HCT116 (cell line): ENCODE data around the gene MTIF3.
A peak's percentile ranks its signal among the peaks of the same experiment; 100 is the strongest.

ENCODE experiments used
- CTCF ChIP-seq, 3 experiments: fragments of 200-600 bp in 1 of 3; sonication (generic) in 1 of 3; IDR thresholded peaks in 2 of 3; conservative IDR thresholded peaks in 1 of 3; 2 replicates each; pipeline ENCODE4 v1.5.1; 2012 to 2017; ENCODE audit warnings: low read depth in 2 of 3, low read length in 2 of 3, antibody characterized with exemption in 1 of 3, borderline replicate concordance in 1 of 3, control low read depth in 1 of 3, mild to moderate bottlenecking in 1 of 3, mixed read lengths in 1 of 3, mixed run types in 1 of 3, moderate library complexity in 1 of 3; ENCODE audit not compliant: insufficient read depth in 1 of 3
- EZH2 ChIP-seq: fragments of 200-600 bp; sonication (generic); IDR thresholded peaks from 2 replicates; pipeline ENCODE4 v1.6.1; 2017; ENCODE audit warnings: antibody characterized with exemption, mixed run types
- MAX ChIP-seq: IDR thresholded peaks from 2 replicates; pipeline ENCODE4 v1.6.1; 2012
- POLR2AphosphoS5 ChIP-seq: IDR thresholded peaks from 2 replicates; pipeline ENCODE4 v1.6.1; 2011; ENCODE audit warnings: mild to moderate bottlenecking, low read depth, low read length, moderate library complexity
- RAD21 ChIP-seq: IDR thresholded peaks from 2 replicates; pipeline ENCODE4 v1.6.1; 2012; ENCODE audit warnings: low read depth, mild to moderate bottlenecking
- REST ChIP-seq: IDR thresholded peaks from 2 replicates; pipeline ENCODE4 v1.6.1; 2012; ENCODE audit warnings: low read depth
- TCF7L2 ChIP-seq: IDR thresholded peaks from 2 replicates; pipeline ENCODE4 v1.7.0; 2011; ENCODE audit warnings: borderline replicate concordance, inconsistent platforms; ENCODE audit not compliant: insufficient read depth, insufficient read length; ENCODE audit errors: extremely low read depth
- YY1 ChIP-seq: IDR thresholded peaks from 2 replicates; pipeline ENCODE4 v1.6.1; 2011; ENCODE audit warnings: low read length, low read depth, moderate library complexity, mild to moderate bottlenecking; ENCODE audit not compliant: insufficient replicate concordance; ENCODE audit errors: extremely low read depth
- ZNF274 ChIP-seq: fragments of 200-500 bp; sonication (Bioruptor generic); IDR thresholded peaks from 2 replicates; pipeline ENCODE4 v1.6.1; 2014; ENCODE audit warnings: mild to moderate bottlenecking, low read depth, low read length, inconsistent platforms

GRCh38 chr13:27425158-27425917, 25.0 kb downstream of the MTIF3 start:
- TF ChIP-seq REST = no peak
- no peak for TF ChIP-seq CTCF (IDR thresholded peaks at IDR 0.05 in 2 of 3, conservative IDR thresholded peaks at IDR 0.05 in 1 of 3; ENCODE audit: borderline replicate concordance in 1 of 3, insufficient read depth in 1 of 3, low read depth in 2 of 3, low read length in 2 of 3)
- peak; percentile 63 for TF ChIP-seq POLR2AphosphoS5
- no peak for TF ChIP-seq YY1
- no peak for TF ChIP-seq MAX
- no peak for TF ChIP-seq TCF7L2
- no peak for TF ChIP-seq ZNF274
- no peak for TF ChIP-seq RAD21
- no peak for TF ChIP-seq EZH2
